Heart left ventricle (tissue), 16 donors: Measurements from ENCODE around the gene CRYBB1. TPM values are rescaled to one million over a fixed set of nuclear protein-coding genes. Genes with fewer than 3 reads are reported as not detected.

ENCODE experiments used
- ATAC-seq, 4 donors: fragments of 200-7000 bp; cut with Tn5 transposase; one replicate each; pipeline ENCODE4 v1.9.1; 2020 to 2022; ENCODE audit warnings: moderate library complexity in 4 of 4, mild to moderate bottlenecking in 3 of 4, moderate number of reproducible peaks in 1 of 4
- DNase-seq, 5 donors: peaks; one replicate each; pipeline ENCODE4 v3.0.0-alpha.2; 2020
- H3K27ac ChIP-seq, 12 donors: fragments of 200-600 bp; sonication (generic) in 4 of 12; one replicate each; pipeline versions ENCODE4 v1.5.0 to v1.8.0; 2016 to 2022; ENCODE audit warnings: mild to moderate bottlenecking in 2 of 12
- H3K27me3 ChIP-seq, 9 donors: fragments of 200-600 bp; sonication (generic) in 2 of 9; one replicate each; pipeline versions ENCODE4 v1.5.1 to v1.8.0; 2016 to 2022; ENCODE audit warnings: mild to moderate bottlenecking in 3 of 9
- H3K36me3 ChIP-seq, 9 donors: fragments of 200-600 bp; sonication (generic) in 2 of 9; one replicate each; pipeline versions ENCODE4 v1.5.0 to v1.8.0; 2018 to 2022; ENCODE audit warnings: mild to moderate bottlenecking in 2 of 9
- H3K4me1 ChIP-seq, 12 donors: fragments of 200-600 bp; sonication (generic) in 4 of 12; one replicate each; pipeline versions ENCODE4 v1.5.0 to v1.8.0; 2016 to 2022; ENCODE audit warnings: mild to moderate bottlenecking in 3 of 12
- H3K4me3 ChIP-seq, 12 donors: fragments of 200-600 bp; sonication (generic) in 4 of 12; one replicate each; pipeline versions ENCODE4 v1.5.0 to v1.8.0; 2017 to 2022; ENCODE audit warnings: mild to moderate bottlenecking in 9 of 12, moderate library complexity in 4 of 12
- H3K9me3 ChIP-seq, 12 donors: fragments of 200-600 bp; sonication (generic) in 4 of 12; one replicate each; pipeline versions ENCODE4 v1.5.0 to v1.8.0; 2016 to 2022; ENCODE audit warnings: mild to moderate bottlenecking in 1 of 12
- CTCF ChIP-seq, 12 donors: fragments of 200-600 bp; sonication (generic) in 4 of 12; IDR thresholded peaks; one replicate each; pipeline versions ENCODE4 v1.5.0 to v1.8.0; 2018 to 2022; ENCODE audit warnings: antibody characterized with exemption in 12 of 12, mild to moderate bottlenecking in 5 of 12
- POLR2A ChIP-seq, 2 donors: fragments of 450-650 bp; IDR thresholded peaks; one replicate each; pipeline ENCODE4 v1.6.1; 2017; ENCODE audit warnings: antibody characterized with exemption in 2 of 2, mild to moderate bottlenecking in 2 of 2, moderate library complexity in 2 of 2
- WGBS, 4 donors: extraction: QIAGEN DNeasy Blood & Tissue Kit in 2 of 4; methylation state at CpG; one replicate each; pipeline versions ENCODE4 v1.1.5 to v1.1.7; 2013 to 2018; 5-methylcytosine and 5-hydroxymethylcytosine counted together
- intact Hi-C, 10 donors: fragments of 100-400 bp; cut with DNase I; formaldehyde crosslinking; loops; one replicate each; pipeline versions ENCODE4 v1.11.1 to v1.14.2; 2022
- polyA plus RNA-seq, 2 donors: library from polyadenylated mRNA; stranded (reverse); fragments of 200-250 nt; gene quantifications; one replicate each; pipeline ENCODE4 v1.2.3, GENCODE V29; 2013
- total RNA-seq, 9 donors: library from RNA; depleted of rRNA in 2 of 9; stranded (reverse); fragments of >200 nt in 2 of 9; fragmentation: NEBNext Ultra II Directional in 3 of 9; extraction: Animal tissue kit (Norgen Biotek cat#: 25700) in 3 of 9; gene quantifications; one replicate each; pipeline versions ENCODE4 v1.1.0 to v1.2.4, GENCODE V29; 2016 to 2023
- donor health status: ischemic (EF 13 %, LVEDD 7.1; RV severe dilation, severe dysfunction).
- donor health status: healthy with polysubstance abuse.
- donor health status: DM: no; HTN: yes; CAD: no.
- donor health status: DM: no; HTN: no; CAD: no.
- donor health status: ischemic (EF 25% LVEDD 6.9; RV normal size, moderate dysfunction).
- donor health status: ischemic (EF 25% LVEDD 5.7; RV mildly dilated, moderate dysfunction).
- donor health status: healthy.
- donor health status: DM: yes; HTN: yes; CAD: no.
- donor health status: ischemic (EF 35%, LVEDD 5.7; RV mildly dilated, moderate dysfunction).
- donor health status: nonischemic (EF 11% LVEDD 7.7; RV severe dilation, severe dysfunction).
- donor health status: DM: yes; HTN: yes; CAD: no.
- donor health status: PGD.
- donor health status: ischemic (EF 29% LVEDD 5.4; RV normal size, mild dysfunction).
- donor health status: nonischemic (EF 23%, LVEDD 6.1; RV moderate dilation, normal function).

The CRYBB1 gene
- total and polyA plus RNA-seq, 11 donors, result 0.19 to 3.2 (median 0.42) TPM; not detected in 3

GRCh38 chr22:26554956-26555355 is 62.9 kb downstream of the CRYBB1 start:
- no peaks in the 10 kb centered on the region for H3K27me3 ChIP-seq
- H3K9me3 ChIP-seq, result no peaks in the 10 kb centered on the region
- intact Hi-C loops, result loop anchor here in 1 of 10 donors (5.0 kb wide), 1 partner anchor 53 kb away; no protein-coding TSS in a partner anchor
- H3K27ac ChIP-seq, result peak overlapping the region in 7 of 12 donors; percentile 19 to 75 (median 45)
- H3K4me1 ChIP-seq, result peaks cover 0 to 77% (median 34%) of the 10 kb centered on the region in 12 donors
- ATAC-seq (no peak), DNase-seq (no peak)
- H3K36me3 ChIP-seq, result peaks cover 0 to 4% (median 0%) of the 10 kb centered on the region in 9 donors
- TF ChIP-seq POLR2A (IDR thresholded peaks at IDR 0.05), result no peak
- TF ChIP-seq CTCF (IDR thresholded peaks at IDR 0.05), result no peak
- H3K4me3 ChIP-seq, result no peak overlapping the region
- 71 to 84% (median 82%) methylated on average over 6 of the region's 6 CpGs for WGBS, 4 donors

GRCh38 chr22:26553056-26553752 is 64.6 kb downstream of the CRYBB1 start:
- ATAC-seq, result no peak

GRCh38 chr22:26552466-26552865 is 65.4 kb downstream of the CRYBB1 start:
- 58 to 85% (median 83%) methylated on average over 10 of the region's 10 CpGs for WGBS, 4 donors
- intact Hi-C loops, result loop anchor here in 1 of 10 donors (5.0 kb wide), 1 partner anchor 50 kb away; no protein-coding TSS in a partner anchor
- no peak overlapping the region for H3K4me3 ChIP-seq
- H3K27me3 ChIP-seq, result no peaks in the 10 kb centered on the region
- H3K27ac ChIP-seq, result peak overlapping the region in 1 of 12 donors; percentile 2
- peaks cover 0 to 89% (median 38%) of the 10 kb centered on the region in 12 donors for H3K4me1 ChIP-seq
- TF ChIP-seq POLR2A (IDR thresholded peaks at IDR 0.05), result no peak
- no peak for TF ChIP-seq CTCF (IDR thresholded peaks at IDR 0.05)
- DNase-seq, result no peak
- H3K9me3 ChIP-seq, result no peaks in the 10 kb centered on the region
- peaks cover 0 to 4% (median 0%) of the 10 kb centered on the region in 9 donors for H3K36me3 ChIP-seq
- ATAC-seq, result no peak

More at GRCh38 chr22:26553056-26553752, 64.6 kb downstream of the CRYBB1 start:
- intact Hi-C loops, result loop anchor here in 1 of 10 donors (5.0 kb wide), 1 partner anchor 51 kb away; no protein-coding TSS in a partner anchor
- no peak overlapping the region for H3K4me3 ChIP-seq
- no peak for TF ChIP-seq POLR2A (IDR thresholded peaks at IDR 0.05)
- TF ChIP-seq CTCF (IDR thresholded peaks at IDR 0.05), result no peak
- no peaks in the 10 kb centered on the region for H3K27me3 ChIP-seq
- H3K36me3 ChIP-seq, result peaks cover 0 to 4% (median 0%) of the 10 kb centered on the region in 9 donors
- H3K27ac ChIP-seq, result peak overlapping the region in 2 of 12 donors; percentile 2 to 33
- DNase-seq, result no peak
- WGBS, 4 donors, result 52 to 66% (median 56%) methylated on average over 7 of the region's 7 CpGs
- H3K9me3 ChIP-seq, result no peaks in the 10 kb centered on the region
- H3K4me1 ChIP-seq, result peaks cover 0 to 87% (median 34%) of the 10 kb centered on the region in 12 donors

GRCh38 chr22:26551568-26551967 is 66.3 kb downstream of the CRYBB1 start:
- Histone ChIP-seq H3K27ac (peak overlapping the region in 8 of 12 donors; percentile 67 to 88 (median 80)), H3K9me3 (no peaks in the 10 kb centered on the region), H3K4me1 (peaks cover 0 to 88% (median 43%) of the 10 kb centered on the region in 12 donors), H3K36me3 (peaks cover 0 to 4% (median 0%) of the 10 kb centered on the region in 9 donors), H3K4me3 (no peak overlapping the region), H3K27me3 (no peaks in the 10 kb centered on the region)
- DNase-seq, result no peak
- intact Hi-C loops, result loop anchor here in 1 of 10 donors (5.0 kb wide), 1 partner anchor 49 kb away; no protein-coding TSS in a partner anchor
- TF ChIP-seq POLR2A (IDR thresholded peaks at IDR 0.05) (no peak), CTCF (IDR thresholded peaks at IDR 0.05) (no peak)
- WGBS, 4 donors, result 89 to 96% (median 95%) methylated on average over 2 of the region's 2 CpGs
- no peak for ATAC-seq
